Activated CD8-positive, alpha-beta T cell treated with anti-CD3 and anti-CD28 coated beads for 36 hours (primary cell): Measurements from ENCODE around the gene TEX50. TPM values are rescaled to one million over a fixed set of nuclear protein-coding genes. Genes with fewer than 3 reads are reported as not detected.
"Not testable (repeated sequence)": the region's sequence is repeated elsewhere in the genome, so short reads cannot be mapped to it uniquely, and the experiment has no call there.

Experiments used
- ATAC-seq: fragments of 200-7000 bp; cut with Tn5 transposase; one replicate; pipeline ENCODE4 v1.10.0; 2021; ENCODE audit warnings: mild to moderate bottlenecking, moderate library complexity
- CTCF ChIA-PET: fragments of 350-600 bp; sonication (Branson Sonifier 250); formaldehyde crosslinking; loops from one replicate; lab custom pipeline; 2021; ENCODE audit warnings: antibody characterized with exemption; lab: Charles Lee
- POLR2A ChIA-PET: fragments of 350-600 bp; sonication (Branson Sonifier 250); formaldehyde crosslinking; loops from one replicate; lab custom pipeline; 2021; ENCODE audit warnings: antibody characterized with exemption; lab: Charles Lee
- DNase-seq: peaks from one replicate; pipeline ENCODE4 v3.0.0-alpha.2; 2020
- H3K27ac Mint-ChIP-seq: one replicate; pipeline ENCODE4 v1.8.0; 2021; ENCODE audit warnings: mild to moderate bottlenecking, mixed read lengths
- H3K27me3 Mint-ChIP-seq: one replicate; pipeline ENCODE4 v1.8.0; 2021; ENCODE audit warnings: mixed read lengths
- H3K36me3 Mint-ChIP-seq: one replicate; pipeline ENCODE4 v1.8.0; 2021; ENCODE audit warnings: low read depth, mixed read lengths
- H3K4me1 Mint-ChIP-seq: one replicate; pipeline ENCODE4 v1.8.0; 2021; ENCODE audit warnings: low read depth, mixed read lengths
- H3K4me3 Mint-ChIP-seq: one replicate; pipeline ENCODE4 v1.8.0; 2021; ENCODE audit warnings: mild to moderate bottlenecking, moderate library complexity, mixed read lengths
- H3K9me3 Mint-ChIP-seq: one replicate; pipeline ENCODE4 v1.8.0; 2021; ENCODE audit warnings: mixed read lengths
- intact Hi-C: fragments of 100-400 bp; cut with micrococcal nuclease; formaldehyde crosslinking; loops from one replicate; pipeline ENCODE4 v1.10.0; 2022
- total RNA-seq, 2 experiments: library from RNA; stranded (reverse); gene quantifications; one replicate each; pipeline ENCODE4 v1.2.3, GENCODE V29; 2021
- TF ChIP-seq, protein P1 (sequence below): fragments of 200-600 bp; IDR thresholded peaks from one replicate; pipeline ENCODE4 v1.8.0; 2022; ENCODE audit warnings: antibody characterized with exemption, mild to moderate bottlenecking

TEX50 gene
- total RNA-seq, 2 experiments from 2014 or later: not detected

DNA sequence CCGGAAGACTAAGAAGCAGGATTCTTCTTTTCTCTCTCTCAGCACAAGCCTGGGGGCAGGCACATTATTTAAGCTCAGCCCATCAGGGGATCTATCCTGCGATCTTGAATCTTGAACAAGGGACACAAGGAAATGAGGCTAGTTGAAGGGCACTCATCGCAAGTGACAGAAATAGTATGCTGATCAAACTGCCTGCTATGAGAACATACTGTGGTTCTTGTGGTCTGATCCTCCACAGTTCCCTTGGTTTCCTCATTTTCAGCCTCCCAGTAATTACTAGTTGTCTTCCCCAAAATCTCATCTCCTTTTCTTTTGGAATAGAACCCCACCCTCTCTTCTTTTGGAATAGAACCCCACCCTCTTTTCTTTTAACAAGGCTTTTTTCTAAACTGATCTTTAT, 28.0 kb downstream of the TEX50 start:
- ATAC-seq: no peak
- H3K9me3 Mint-ChIP-seq: no peaks in the 10 kb centered on the region
- POLR2A ChIA-PET: no interaction called here

DNA sequence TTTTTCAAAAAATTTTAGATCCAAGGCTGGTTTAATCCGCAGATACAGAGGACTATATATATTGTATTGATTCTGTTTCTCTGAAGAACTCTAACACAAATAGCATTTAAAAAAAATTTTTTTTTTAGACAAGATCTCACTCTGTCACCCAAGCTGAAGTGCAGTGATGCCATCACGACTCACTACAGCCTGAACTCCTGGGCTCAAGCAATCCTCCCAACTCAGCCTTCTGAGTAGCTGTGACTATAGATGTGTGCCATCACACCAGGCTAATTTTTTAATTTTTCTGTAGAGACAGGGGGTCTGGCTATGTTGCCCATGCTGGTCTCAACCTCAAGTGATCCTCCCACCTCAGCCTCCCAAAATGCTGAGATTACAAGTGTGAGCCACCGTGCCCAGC, 31.5 kb downstream of the TEX50 start:
- peaks cover 21% of the 10 kb centered on the region for H3K27me3 Mint-ChIP-seq
- H3K4me1 Mint-ChIP-seq: peaks cover 5% of the 10 kb centered on the region
- ATAC-seq (no peak), DNase-seq (no peak)
- no peaks in the 10 kb centered on the region for H3K36me3 Mint-ChIP-seq
- intact Hi-C loops: no loop called here
- no peaks in the 10 kb centered on the region for H3K9me3 Mint-ChIP-seq
- no peak overlapping the region for H3K4me3 Mint-ChIP-seq
- TF ChIP-seq, protein P1, sequence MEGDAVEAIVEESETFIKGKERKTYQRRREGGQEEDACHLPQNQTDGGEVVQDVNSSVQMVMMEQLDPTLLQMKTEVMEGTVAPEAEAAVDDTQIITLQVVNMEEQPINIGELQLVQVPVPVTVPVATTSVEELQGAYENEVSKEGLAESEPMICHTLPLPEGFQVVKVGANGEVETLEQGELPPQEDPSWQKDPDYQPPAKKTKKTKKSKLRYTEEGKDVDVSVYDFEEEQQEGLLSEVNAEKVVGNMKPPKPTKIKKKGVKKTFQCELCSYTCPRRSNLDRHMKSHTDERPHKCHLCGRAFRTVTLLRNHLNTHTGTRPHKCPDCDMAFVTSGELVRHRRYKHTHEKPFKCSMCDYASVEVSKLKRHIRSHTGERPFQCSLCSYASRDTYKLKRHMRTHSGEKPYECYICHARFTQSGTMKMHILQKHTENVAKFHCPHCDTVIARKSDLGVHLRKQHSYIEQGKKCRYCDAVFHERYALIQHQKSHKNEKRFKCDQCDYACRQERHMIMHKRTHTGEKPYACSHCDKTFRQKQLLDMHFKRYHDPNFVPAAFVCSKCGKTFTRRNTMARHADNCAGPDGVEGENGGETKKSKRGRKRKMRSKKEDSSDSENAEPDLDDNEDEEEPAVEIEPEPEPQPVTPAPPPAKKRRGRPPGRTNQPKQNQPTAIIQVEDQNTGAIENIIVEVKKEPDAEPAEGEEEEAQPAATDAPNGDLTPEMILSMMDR: no peak
- ChIA-PET CTCF (no interaction called here), POLR2A (no interaction called here)
- no peak overlapping the region for H3K27ac Mint-ChIP-seq

More for the DNA sequence above, 28.0 kb downstream of the TEX50 start:
- TF ChIP-seq, protein P1: no peak
- intact Hi-C loops: no loop called here
- Mint-ChIP-seq H3K27ac (no peak overlapping the region), H3K27me3 (peaks cover 2% of the 10 kb centered on the region), H3K36me3 (no peaks in the 10 kb centered on the region), H3K4me3 (no peak overlapping the region), H3K4me1 (no peaks in the 10 kb centered on the region)
- no peak for DNase-seq
- CTCF ChIA-PET: no interaction called here

DNA sequence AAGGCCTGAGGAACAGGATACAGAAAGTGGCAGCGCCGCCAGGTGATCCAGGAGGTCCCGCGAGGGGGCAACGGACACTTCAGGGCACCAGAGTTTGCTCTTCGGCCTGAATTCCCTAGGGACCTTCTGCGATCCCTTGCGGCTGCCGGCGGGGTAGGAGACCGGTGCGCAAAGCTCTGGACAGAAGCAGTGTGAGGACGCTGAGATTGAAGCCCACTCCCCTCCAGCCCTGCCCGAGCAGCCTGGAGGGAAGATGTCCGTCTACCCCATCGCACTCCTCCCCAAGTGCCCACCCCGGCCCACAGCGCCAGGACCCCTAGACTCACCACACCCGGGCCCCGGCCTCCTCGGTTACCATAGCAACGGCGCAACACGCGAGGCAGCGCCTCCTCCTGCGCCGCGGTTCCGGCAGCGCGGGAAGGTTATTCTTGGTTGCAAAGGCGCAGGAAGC, 34.4 kb downstream of the TEX50 start, which contains the start of gene ANKRD45:
Gene ANKRD45 (minus strand): TSS at position 361 of the 451 bp plus-strand sequence. CDS start 10,433 bp downstream, outside the sequence.
- no peaks in the 10 kb centered on the region for H3K9me3 Mint-ChIP-seq
- intact Hi-C loops: no loop called here
- H3K36me3 Mint-ChIP-seq: no peaks in the 10 kb centered on the region
- ChIA-PET POLR2A (no interaction called here), CTCF (no interaction called here)
- peak; percentile 47 for ATAC-seq
- peak; percentile 43 for DNase-seq
- peak within 1 kb of the TSS; percentile 32 for H3K4me3 Mint-ChIP-seq
- H3K27ac Mint-ChIP-seq: no peak within 1 kb of the TSS
- TF ChIP-seq, protein P1: no peak
- peaks cover 5% of the 10 kb centered on the region for H3K4me1 Mint-ChIP-seq
- peaks cover 21% of the 10 kb centered on the region for H3K27me3 Mint-ChIP-seq

DNA sequence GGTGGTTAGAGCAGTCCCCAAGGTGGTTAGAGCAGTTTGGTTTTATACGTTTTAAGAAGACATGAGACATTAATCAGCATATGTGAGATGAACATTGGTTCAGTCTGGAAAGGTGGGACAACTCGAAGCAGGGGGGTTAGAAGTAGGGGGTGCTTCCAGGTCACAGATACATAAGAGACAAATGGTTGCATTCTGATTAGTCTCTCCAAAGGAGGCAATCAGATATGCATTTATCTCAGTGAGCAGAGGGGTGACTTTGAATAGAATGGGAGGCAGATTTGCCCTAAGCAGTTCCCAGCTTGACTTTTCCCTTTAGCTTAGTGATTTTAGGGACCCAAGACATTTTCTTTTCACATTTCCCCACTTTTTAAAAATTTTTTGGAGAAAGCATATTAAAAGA, 39.4 kb downstream of the TEX50 start:
- POLR2A ChIA-PET, DNase-seq, H3K4me1 Mint-ChIP-seq, H3K36me3 Mint-ChIP-seq, CTCF ChIA-PET, ATAC-seq, H3K27ac Mint-ChIP-seq, H3K4me3 Mint-ChIP-seq, intact Hi-C loops, H3K9me3 Mint-ChIP-seq: not testable (repeated sequence)
- peaks cover 12% of the 10 kb centered on the region for H3K27me3 Mint-ChIP-seq

DNA sequence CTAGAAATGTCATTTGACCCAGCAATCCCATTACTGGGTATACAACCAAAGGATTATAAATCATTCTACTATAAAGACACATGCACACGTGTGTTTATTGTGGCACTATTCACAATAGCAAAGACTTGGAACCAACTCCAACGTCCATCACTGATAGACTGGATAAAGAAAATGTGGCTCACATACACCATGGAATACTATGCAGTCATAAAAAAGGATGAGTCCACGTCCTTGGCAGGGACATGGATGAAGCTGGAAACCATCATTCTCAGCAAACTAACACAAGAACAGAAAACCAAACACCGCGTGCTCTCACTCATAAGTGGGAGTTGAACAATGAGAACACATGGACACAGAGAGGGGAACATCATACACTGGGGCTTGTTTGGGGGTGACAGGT, 45.0 kb downstream of the TEX50 start:
- H3K4me3 Mint-ChIP-seq, H3K9me3 Mint-ChIP-seq, POLR2A ChIA-PET, H3K4me1 Mint-ChIP-seq, intact Hi-C loops, H3K27me3 Mint-ChIP-seq, H3K27ac Mint-ChIP-seq, CTCF ChIA-PET, H3K36me3 Mint-ChIP-seq, DNase-seq, ATAC-seq: not testable (repeated sequence)

DNA sequence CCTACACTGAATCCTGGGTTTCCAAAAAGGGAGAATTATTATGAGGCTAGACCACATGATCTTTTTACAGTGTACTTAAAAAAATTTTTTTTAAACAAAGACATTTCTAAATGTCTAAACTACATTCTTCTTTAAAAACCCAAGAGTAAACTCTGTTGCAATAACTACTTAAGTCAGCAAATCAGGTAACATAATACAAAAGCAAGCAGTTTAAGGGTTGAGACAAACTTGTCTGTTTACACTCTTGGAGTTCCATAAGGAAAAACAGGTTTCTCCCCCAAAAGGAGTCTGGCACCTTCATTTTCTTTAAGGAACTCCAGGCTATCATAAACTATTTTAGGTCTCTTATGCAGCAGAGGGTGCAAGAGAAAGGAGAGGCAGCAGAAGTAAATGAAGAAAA, 47.0 kb downstream of the TEX50 start:
- Mint-ChIP-seq H3K27me3 (no peaks in the 10 kb centered on the region), H3K27ac (no peak overlapping the region), H3K36me3 (no peaks in the 10 kb centered on the region), H3K4me1 (no peaks in the 10 kb centered on the region), H3K4me3 (no peak overlapping the region), H3K9me3 (peaks cover 3% of the 10 kb centered on the region)
- CTCF ChIA-PET: interaction anchor here (0.9 kb wide), 1 partner anchor 253 kb away, joined by 5 read pairs; no protein-coding TSS in a partner anchor
- DNase-seq: no peak
- TF ChIP-seq, protein P1: no peak
- intact Hi-C loops: no loop called here
- no peak for ATAC-seq
- POLR2A ChIA-PET: no interaction called here

DNA sequence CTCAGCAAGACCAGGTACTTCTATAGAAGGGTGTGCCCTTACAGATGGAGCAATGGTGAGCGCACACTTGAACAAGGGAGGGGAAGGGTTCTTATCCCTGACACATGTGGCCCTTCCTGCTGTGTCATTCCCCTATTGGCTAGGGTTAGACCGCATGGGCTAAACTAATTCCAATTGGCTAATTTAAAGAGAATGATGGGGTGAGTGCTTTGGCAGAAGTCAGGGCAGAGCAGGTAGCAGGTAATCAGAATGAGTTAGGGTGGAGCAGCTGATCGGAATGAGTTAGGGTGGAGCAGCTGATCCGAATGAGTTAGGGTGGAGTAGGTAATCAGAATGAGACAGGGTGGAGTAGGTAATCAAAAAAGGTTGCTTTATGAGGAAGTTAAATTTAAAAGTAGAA, 48.7 kb downstream of the TEX50 start:
- POLR2A ChIA-PET, DNase-seq, H3K4me3 Mint-ChIP-seq, H3K27me3 Mint-ChIP-seq, H3K36me3 Mint-ChIP-seq, H3K4me1 Mint-ChIP-seq, CTCF ChIA-PET, ATAC-seq, H3K9me3 Mint-ChIP-seq, intact Hi-C loops, H3K27ac Mint-ChIP-seq: not testable (repeated sequence)

DNA sequence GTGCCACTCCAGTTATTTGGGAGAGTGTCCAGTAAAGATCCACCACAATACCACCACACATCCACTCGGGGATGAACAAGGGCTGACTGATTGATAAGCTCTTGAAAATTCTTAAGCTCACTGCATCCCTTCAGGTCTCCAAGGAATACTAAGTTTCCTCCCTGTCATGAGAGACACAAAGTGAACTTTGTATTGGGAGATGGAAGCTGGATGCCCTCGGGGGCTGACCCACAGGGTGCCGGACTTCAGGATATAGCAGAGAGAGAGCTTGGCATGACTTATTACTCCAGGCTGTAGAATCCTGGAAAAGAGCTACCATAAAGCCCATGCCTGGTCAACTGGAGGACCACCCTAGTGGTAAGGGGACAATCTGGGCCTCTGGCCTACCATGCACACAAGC, 50.0 kb downstream of the TEX50 start:
- H3K4me3 Mint-ChIP-seq, POLR2A ChIA-PET, ATAC-seq, H3K9me3 Mint-ChIP-seq, H3K27ac Mint-ChIP-seq, H3K4me1 Mint-ChIP-seq, CTCF ChIA-PET, intact Hi-C loops, DNase-seq, H3K27me3 Mint-ChIP-seq, H3K36me3 Mint-ChIP-seq: not testable (repeated sequence)
